Cardiac muscle cell (in vitro differentiated cells and primary cell): Measurements from ENCODE around the gene SULT4A1. TPM values are rescaled to one million over a fixed set of nuclear protein-coding genes. Genes with fewer than 3 reads are reported as not detected.

Experiments used
- DNase-seq, 2 donors: peaks; one replicate each; pipeline versions ENCODE4 v3.0.0 to v3.0.0-alpha.2; 2010 to 2017; ENCODE audit warnings: low read depth in 1 of 2, low spot score in 1 of 2
- H3K27ac ChIP-seq: fragments of 200-600 bp; sonication (generic); 2 replicates; pipeline ENCODE4 v1.5.1; 2016
- H3K27me3 ChIP-seq: fragments of 200-600 bp; sonication (generic); 2 replicates; pipeline ENCODE4 v1.6.0; 2016; ENCODE audit warnings: control low read depth
- H3K36me3 ChIP-seq: fragments of 200-600 bp; sonication (generic); 2 replicates; pipeline ENCODE4 v1.5.1; 2016; ENCODE audit warnings: control low read depth
- H3K4me1 ChIP-seq: fragments of 200-600 bp; sonication (generic); 2 replicates; pipeline ENCODE4 v1.8.1; 2017; ENCODE audit warnings: low read depth, mild to moderate bottlenecking, mixed run types
- H3K4me3 ChIP-seq: fragments of 200-600 bp; sonication (generic); 2 replicates; pipeline ENCODE4 v1.5.1; 2016; ENCODE audit warnings: mild to moderate bottlenecking
- H3K9me3 ChIP-seq: fragments of 200-600 bp; sonication (generic); 2 replicates; pipeline ENCODE4 v1.5.1; 2017; ENCODE audit warnings: low read depth, mild to moderate bottlenecking, control low read depth
- CTCF ChIP-seq: IDR thresholded peaks from 2 replicates; pipeline ENCODE4 v1.5.1; 2012; ENCODE audit warnings: low read depth, mild to moderate bottlenecking, low read length
- polyA plus RNA-seq: library from polyadenylated mRNA; unstranded; fragments of >200 nt; fragmentation: Nextera tagmentation; extraction: Ambion mirVana; gene quantifications from 2 replicates; pipeline ENCODE4 v1.2.1, GENCODE V29; 2016
- total RNA-seq: library from RNA; depleted of rRNA; stranded (reverse); fragments of >200 nt; gene quantifications from 2 replicates; pipeline ENCODE4 v1.2.3, GENCODE V29; 2016

The SULT4A1 gene
- total and polyA plus RNA-seq, 2 experiments from 2014 or later: 1.3 to 3.2 TPM

- TF ChIP-seq CTCF: no peak
- no peak overlapping the region for H3K4me3 ChIP-seq
- H3K36me3 ChIP-seq: no peaks in the 10 kb centered on the region
- H3K4me1 ChIP-seq: no peaks in the 10 kb centered on the region
- no peaks in the 10 kb centered on the region for H3K9me3 ChIP-seq
- H3K27me3 ChIP-seq: peaks cover 15% of the 10 kb centered on the region
- H3K27ac ChIP-seq: no peak overlapping the region
- no peak for DNase-seq
Observed at GRCh38 chr22:43885786-43886185, 23.5 kb upstream of the SULT4A1 start.

- TF ChIP-seq CTCF: no peak
- no peak overlapping the region for H3K4me3 ChIP-seq
- H3K27ac ChIP-seq: no peak overlapping the region
- no peaks in the 10 kb centered on the region for H3K36me3 ChIP-seq
- peaks cover 10% of the 10 kb centered on the region for H3K27me3 ChIP-seq
- no peaks in the 10 kb centered on the region for H3K9me3 ChIP-seq
- no peak for DNase-seq
- H3K4me1 ChIP-seq: no peaks in the 10 kb centered on the region
Observed at GRCh38 chr22:43885319-43885671, 23.0 kb upstream of the SULT4A1 start.

GRCh38 chr22:43884600-43885318, 22.4 kb upstream of the SULT4A1 start:
- Histone ChIP-seq H3K27ac (no peak overlapping the region), H3K4me1 (no peaks in the 10 kb centered on the region), H3K4me3 (no peak overlapping the region), H3K9me3 (no peaks in the 10 kb centered on the region), H3K27me3 (peaks cover 4% of the 10 kb centered on the region), H3K36me3 (no peaks in the 10 kb centered on the region)
- DNase-seq: peak; percentile 58 to 68
- TF ChIP-seq CTCF: peak; percentile 83

- H3K36me3 ChIP-seq: no peaks in the 10 kb centered on the region
- H3K27ac ChIP-seq: no peak overlapping the region
- no peaks in the 10 kb centered on the region for H3K9me3 ChIP-seq
- no peak overlapping the region for H3K4me3 ChIP-seq
- H3K27me3 ChIP-seq: no peaks in the 10 kb centered on the region
- no peaks in the 10 kb centered on the region for H3K4me1 ChIP-seq
- no peak for DNase-seq
- no peak for TF ChIP-seq CTCF
Observed at GRCh38 chr22:43883719-43884415, 21.6 kb upstream of the SULT4A1 start.

GRCh38 chr22:43883012-43883661, 20.8 kb upstream of the SULT4A1 start:
- no peaks in the 10 kb centered on the region for H3K27me3 ChIP-seq
- DNase-seq: peak; percentile 66 to 90
- no peak overlapping the region for H3K4me3 ChIP-seq
- peak; percentile 55 for TF ChIP-seq CTCF
- H3K27ac ChIP-seq: no peak overlapping the region
- no peaks in the 10 kb centered on the region for H3K36me3 ChIP-seq
- H3K4me1 ChIP-seq: no peaks in the 10 kb centered on the region
- no peaks in the 10 kb centered on the region for H3K9me3 ChIP-seq
